Measurements from ENCODE around the gene RAB28.
A peak's percentile ranks its signal among the peaks of the same experiment; 100 is the strongest.
"Not testable (repeated sequence)": the region's sequence is repeated elsewhere in the genome, so short reads cannot be mapped to it uniquely, and the experiment has no call there.

RAB28 gene

DNA sequence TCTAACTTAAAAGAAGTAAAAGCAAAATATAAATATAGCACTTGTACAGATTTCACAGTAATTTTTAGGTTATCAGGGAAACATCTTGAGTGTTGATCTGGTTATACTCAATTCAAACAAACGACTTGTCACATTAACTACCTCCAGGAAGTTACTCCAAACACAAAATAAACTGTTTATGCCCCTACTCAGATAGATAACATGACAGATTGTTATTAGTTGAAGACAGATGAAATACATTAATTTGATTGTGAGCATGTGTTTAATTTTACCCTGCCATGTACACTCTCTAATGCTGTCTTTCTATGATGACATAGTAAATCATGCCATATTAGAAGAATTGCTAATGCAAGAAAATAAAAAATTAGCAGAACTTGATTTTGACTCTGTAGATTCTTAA, 88.0 kb downstream of the RAB28 start:
- H3K27me3 Mint-ChIP-seq = no peaks in the 10 kb centered on the region
- no peak overlapping the region for H3K27ac Mint-ChIP-seq
- peaks cover 11% of the 10 kb centered on the region for H3K36me3 Mint-ChIP-seq (ENCODE audit: low read depth)
- H3K4me3 Mint-ChIP-seq = no peak overlapping the region
- H3K4me1 Mint-ChIP-seq (ENCODE audit: low read depth) = no peaks in the 10 kb centered on the region
- H3K9me3 Mint-ChIP-seq = no peaks in the 10 kb centered on the region

DNA sequence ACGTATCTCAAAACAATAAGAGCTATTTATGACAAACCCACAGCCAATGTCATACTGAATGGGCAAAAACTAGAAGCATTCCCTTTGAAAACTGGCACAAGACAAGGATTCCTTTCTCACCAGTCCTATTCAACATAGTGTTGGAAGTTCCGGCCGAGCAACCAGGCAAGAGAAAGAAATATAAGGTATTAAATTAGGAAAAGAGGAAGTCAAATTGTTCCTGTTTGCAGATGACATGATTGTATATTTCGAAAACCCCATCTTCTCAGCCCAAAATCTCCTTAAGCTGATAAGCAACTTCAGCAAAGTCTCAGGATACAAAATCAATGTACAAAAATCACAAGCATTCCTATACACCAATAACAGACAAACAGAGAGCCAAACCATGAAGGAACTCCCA, 94.2 kb downstream of the RAB28 start:
- H3K9me3 Mint-ChIP-seq = not testable (repeated sequence)

DNA sequence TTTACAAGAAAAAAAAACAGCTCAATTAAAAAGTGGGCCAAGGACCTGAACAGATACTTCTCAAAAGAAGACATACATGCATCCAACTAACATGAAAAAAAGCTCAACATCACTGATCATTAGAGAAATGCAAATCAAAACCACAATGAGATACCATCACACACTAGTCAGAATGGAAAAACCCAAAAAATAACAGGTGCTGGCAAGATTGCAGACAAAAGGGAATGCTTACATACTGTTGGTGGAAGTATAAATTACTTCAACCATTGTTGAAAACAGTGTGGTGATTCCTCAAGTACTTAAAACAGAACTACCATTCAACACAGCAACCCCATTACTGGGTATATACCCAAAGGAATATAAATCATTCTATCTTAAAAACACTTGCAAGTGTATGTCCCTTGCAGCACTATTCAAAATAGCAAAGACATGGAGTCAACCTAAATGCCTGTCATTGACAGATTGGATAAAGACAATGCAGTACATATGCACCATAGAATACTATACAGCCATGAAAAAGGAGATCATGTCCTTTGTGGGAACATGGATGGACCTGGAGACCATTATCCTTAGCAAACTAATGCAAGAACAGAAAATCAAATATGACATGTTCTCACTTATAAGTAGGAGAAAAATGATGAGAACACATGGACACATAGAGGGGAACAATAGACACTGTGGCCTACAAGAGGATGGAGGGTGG, 97.6 kb downstream of the RAB28 start:
- Mint-ChIP-seq H3K27ac (peak overlapping the region; percentile 4), H3K4me1 (ENCODE audit: low read depth) (peaks cover 28% of the 10 kb centered on the region), H3K4me3 (no peak overlapping the region), H3K27me3 (no peaks in the 10 kb centered on the region), H3K36me3 (ENCODE audit: low read depth) (peaks cover 17% of the 10 kb centered on the region), H3K9me3 (peaks cover 10% of the 10 kb centered on the region)

More for the DNA sequence above, 94.2 kb downstream of the RAB28 start:
- H3K27me3 Mint-ChIP-seq, H3K4me3 Mint-ChIP-seq, H3K27ac Mint-ChIP-seq: not testable (repeated sequence)
- Mint-ChIP-seq H3K36me3 (ENCODE audit: low read depth) (peaks cover 17% of the 10 kb centered on the region), H3K4me1 (ENCODE audit: low read depth) (peaks cover 28% of the 10 kb centered on the region)

DNA sequence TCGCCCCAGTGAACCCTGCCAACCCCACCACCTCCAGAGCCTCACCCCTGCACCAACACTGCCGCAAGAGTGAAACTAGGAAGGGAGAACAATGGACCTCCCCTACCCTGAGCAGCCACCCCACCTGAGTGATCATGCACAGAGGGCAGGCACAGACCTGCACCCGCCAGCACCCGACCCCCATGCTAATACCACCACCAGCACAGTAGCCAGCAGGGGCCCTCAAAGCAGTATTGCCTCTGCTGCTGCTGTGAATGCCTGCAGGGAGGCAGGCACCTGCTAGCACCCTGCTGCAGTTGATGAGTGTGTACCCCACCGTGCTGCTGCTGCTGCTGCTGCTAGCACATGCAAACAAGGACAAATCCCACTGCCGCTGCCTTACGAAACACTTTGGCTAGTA, 100.1 kb downstream of the RAB28 start:
- H3K27ac Mint-ChIP-seq = no peak overlapping the region
- H3K9me3 Mint-ChIP-seq = peaks cover 10% of the 10 kb centered on the region
- H3K27me3 Mint-ChIP-seq = no peaks in the 10 kb centered on the region
- H3K4me1 Mint-ChIP-seq (ENCODE audit: low read depth) = peaks cover 20% of the 10 kb centered on the region
- peaks cover 13% of the 10 kb centered on the region for H3K36me3 Mint-ChIP-seq (ENCODE audit: low read depth)
- H3K4me3 Mint-ChIP-seq = no peak overlapping the region

DNA sequence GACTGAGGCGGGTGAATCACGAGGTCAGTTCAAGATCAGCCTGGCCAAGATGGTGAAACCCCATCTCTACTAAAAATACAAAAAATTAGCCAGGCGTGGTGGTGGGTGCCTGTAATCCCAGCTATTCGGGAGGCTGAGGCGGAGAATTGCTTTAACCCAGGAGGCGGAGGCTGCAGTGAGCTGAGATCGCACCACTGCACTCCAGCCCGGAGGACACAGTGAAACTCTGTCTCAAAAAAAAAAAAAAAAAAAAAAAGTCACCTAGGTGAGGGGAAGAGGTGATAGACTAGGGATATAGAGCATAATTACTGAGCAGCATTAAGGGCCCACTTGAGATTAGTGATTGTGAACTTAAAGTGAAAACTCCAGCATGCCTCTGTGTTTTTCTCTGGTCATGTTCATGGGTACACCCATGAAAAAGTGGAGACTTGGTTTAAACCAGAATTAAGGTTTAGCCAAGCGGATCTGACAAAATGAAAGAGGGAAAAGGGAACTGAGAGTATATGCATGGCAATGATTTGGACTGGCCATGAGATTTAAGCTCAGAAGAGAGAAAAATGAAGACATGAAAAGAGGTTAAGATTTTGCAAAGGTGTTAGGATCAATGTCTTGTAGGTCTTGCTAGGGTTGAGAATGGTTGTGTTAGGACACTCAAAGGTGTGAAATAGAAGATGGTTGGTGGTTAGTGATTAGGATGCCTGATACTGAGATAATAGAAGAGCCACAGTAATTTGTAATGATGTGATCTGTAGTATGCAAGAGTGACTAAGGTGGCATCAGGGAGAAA, 105.0 kb downstream of the RAB28 start:
- no peaks in the 10 kb centered on the region for H3K4me1 Mint-ChIP-seq (ENCODE audit: low read depth)
- H3K27me3 Mint-ChIP-seq = no peaks in the 10 kb centered on the region
- no peak overlapping the region for H3K4me3 Mint-ChIP-seq
- H3K27ac Mint-ChIP-seq = no peak overlapping the region
- peaks cover 5% of the 10 kb centered on the region for H3K36me3 Mint-ChIP-seq (ENCODE audit: low read depth)
- H3K9me3 Mint-ChIP-seq = no peaks in the 10 kb centered on the region

- no peaks in the 10 kb centered on the region for H3K27me3 Mint-ChIP-seq
- no peak overlapping the region for H3K27ac Mint-ChIP-seq
- peaks cover 24% of the 10 kb centered on the region for H3K36me3 Mint-ChIP-seq (ENCODE audit: low read depth)
- no peaks in the 10 kb centered on the region for H3K9me3 Mint-ChIP-seq
- H3K4me1 Mint-ChIP-seq (ENCODE audit: low read depth) = no peaks in the 10 kb centered on the region
- no peak overlapping the region for H3K4me3 Mint-ChIP-seq
Measured at GRCh38 chr4:13371048-13371447, 113.1 kb downstream of the RAB28 start.

DNA sequence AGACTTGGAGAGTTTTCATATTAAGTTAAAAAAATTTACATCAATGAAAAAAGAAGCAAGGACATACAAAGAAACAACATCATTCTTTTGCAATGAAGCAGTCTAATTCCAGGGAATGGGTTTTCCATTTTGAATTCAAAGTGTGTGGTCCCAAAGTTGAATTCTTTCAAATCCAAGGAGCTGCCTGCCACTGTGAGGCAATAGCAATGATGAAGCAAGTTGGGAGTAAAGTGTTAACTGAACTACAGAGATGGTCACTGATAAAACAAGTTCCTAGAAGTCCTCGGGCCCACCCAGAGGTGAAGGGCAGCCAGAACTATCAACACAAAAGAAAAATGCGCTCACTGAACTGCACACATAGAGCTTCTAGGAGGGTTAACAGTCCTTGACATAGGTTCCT, 115.9 kb downstream of the RAB28 start:
- Mint-ChIP-seq H3K4me3 (no peak overlapping the region), H3K36me3 (ENCODE audit: low read depth) (peaks cover 37% of the 10 kb centered on the region), H3K27ac (no peak overlapping the region), H3K9me3 (no peaks in the 10 kb centered on the region), H3K4me1 (ENCODE audit: low read depth) (no peaks in the 10 kb centered on the region), H3K27me3 (no peaks in the 10 kb centered on the region)

DNA sequence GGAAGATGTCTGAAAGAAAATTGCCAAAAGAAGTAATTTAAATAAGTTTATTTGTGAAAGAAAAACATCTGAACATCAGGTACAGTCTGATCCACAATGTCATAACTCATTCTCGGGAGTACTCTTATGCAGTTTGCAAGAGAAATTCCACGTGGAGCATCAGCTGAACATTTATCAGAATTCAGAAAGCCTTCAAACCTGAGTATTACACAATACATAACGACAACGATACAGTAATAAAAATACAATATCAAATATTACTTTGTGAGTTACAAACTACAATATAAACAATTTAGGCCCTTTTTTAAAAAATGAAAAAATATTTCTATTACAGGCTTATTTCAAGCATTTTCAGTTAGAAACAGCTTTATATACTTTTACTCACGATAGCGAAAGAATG, 116.4 kb downstream of the RAB28 start:
- no peaks in the 10 kb centered on the region for H3K27me3 Mint-ChIP-seq
- no peaks in the 10 kb centered on the region for H3K9me3 Mint-ChIP-seq
- H3K4me1 Mint-ChIP-seq (ENCODE audit: low read depth) = no peaks in the 10 kb centered on the region
- H3K4me3 Mint-ChIP-seq = no peak overlapping the region
- H3K36me3 Mint-ChIP-seq (ENCODE audit: low read depth) = peaks cover 37% of the 10 kb centered on the region
- H3K27ac Mint-ChIP-seq = no peak overlapping the region

DNA sequence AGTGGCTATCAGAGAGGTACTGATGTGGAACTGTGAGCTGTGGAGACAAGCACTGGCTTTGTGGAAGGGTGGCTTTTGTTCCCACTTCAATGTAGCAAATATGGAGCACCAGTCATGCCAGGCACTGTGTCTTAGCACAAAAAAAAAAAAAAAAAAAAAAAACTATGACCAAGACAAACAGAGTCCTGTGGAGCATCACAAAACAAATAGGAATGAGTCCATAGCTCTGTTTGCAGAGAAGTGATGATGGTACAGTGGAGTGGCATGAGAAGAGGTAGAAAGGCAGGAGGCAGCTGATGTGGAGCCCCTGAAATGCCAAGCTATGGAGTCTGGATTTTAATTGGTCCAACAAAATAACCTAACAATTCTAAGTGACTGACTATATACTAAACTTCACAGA, 116.9 kb downstream of the RAB28 start:
- peaks cover 37% of the 10 kb centered on the region for H3K36me3 Mint-ChIP-seq (ENCODE audit: low read depth)
- no peak overlapping the region for H3K27ac Mint-ChIP-seq
- H3K4me1 Mint-ChIP-seq (ENCODE audit: low read depth) = no peaks in the 10 kb centered on the region
- no peak overlapping the region for H3K4me3 Mint-ChIP-seq
- H3K27me3 Mint-ChIP-seq = no peaks in the 10 kb centered on the region
- H3K9me3 Mint-ChIP-seq = no peaks in the 10 kb centered on the region

DNA sequence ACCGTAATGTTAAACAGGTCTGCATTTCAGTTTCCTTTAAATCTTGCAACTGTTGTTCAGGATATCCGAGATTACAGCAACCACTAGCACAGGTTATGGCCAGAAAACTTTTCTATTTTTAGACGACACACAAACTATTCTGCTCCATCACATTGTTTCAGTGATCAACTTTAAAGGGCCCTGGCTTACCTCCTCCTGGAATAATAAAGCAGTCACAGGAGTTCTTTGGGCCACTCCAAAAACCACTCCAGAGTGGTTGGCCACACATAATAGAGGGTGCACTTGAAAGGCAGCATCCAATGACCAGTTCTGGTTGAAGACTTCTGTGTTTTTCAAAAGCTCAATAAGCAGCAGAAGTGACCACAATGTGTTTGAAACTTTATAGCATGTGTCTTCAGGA, 118.9 kb downstream of the RAB28 start:
- Mint-ChIP-seq H3K36me3 (ENCODE audit: low read depth) (peaks cover 41% of the 10 kb centered on the region), H3K27ac (no peak overlapping the region), H3K4me1 (ENCODE audit: low read depth) (no peaks in the 10 kb centered on the region), H3K9me3 (no peaks in the 10 kb centered on the region), H3K27me3 (no peaks in the 10 kb centered on the region), H3K4me3 (no peak overlapping the region)

- Mint-ChIP-seq H3K9me3 (no peaks in the 10 kb centered on the region), H3K4me3 (no peak overlapping the region), H3K4me1 (ENCODE audit: low read depth) (no peaks in the 10 kb centered on the region), H3K27me3 (no peaks in the 10 kb centered on the region), H3K36me3 (ENCODE audit: low read depth) (peaks cover 41% of the 10 kb centered on the region), H3K27ac (no peak overlapping the region)
Measured at GRCh38 chr4:13364653-13365052, 119.5 kb downstream of the RAB28 start.

DNA sequence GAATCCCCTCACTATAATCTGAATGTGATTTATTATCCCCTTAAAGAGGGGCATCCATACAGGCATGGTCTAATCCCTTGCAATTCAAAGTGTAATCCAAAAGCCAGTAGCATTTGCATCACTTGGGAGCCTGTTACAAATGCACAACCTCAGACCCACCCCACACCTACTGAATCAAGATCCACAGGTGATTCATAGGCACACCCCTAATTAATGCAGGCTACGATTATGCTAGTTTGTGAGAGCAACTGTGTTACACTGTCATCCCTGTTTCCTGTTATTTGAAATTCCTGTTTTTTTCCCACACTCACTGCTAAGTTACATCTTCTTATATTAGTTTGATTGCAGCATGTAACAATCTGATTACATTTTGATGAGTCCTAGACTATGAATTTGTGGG, 120.0 kb downstream of the RAB28 start:
- Mint-ChIP-seq H3K4me3 (no peak overlapping the region), H3K4me1 (ENCODE audit: low read depth) (no peaks in the 10 kb centered on the region), H3K9me3 (peaks cover under 1% of the 10 kb centered on the region), H3K36me3 (ENCODE audit: low read depth) (peaks cover 44% of the 10 kb centered on the region), H3K27me3 (no peaks in the 10 kb centered on the region), H3K27ac (no peak overlapping the region)

- Mint-ChIP-seq H3K27ac (no peak overlapping the region), H3K4me3 (no peak overlapping the region), H3K27me3 (no peaks in the 10 kb centered on the region), H3K36me3 (ENCODE audit: low read depth) (peaks cover 32% of the 10 kb centered on the region), H3K4me1 (ENCODE audit: low read depth) (no peaks in the 10 kb centered on the region), H3K9me3 (peaks cover 10% of the 10 kb centered on the region)
Measured at GRCh38 chr4:13359809-13360208, 124.3 kb downstream of the RAB28 start.

DNA sequence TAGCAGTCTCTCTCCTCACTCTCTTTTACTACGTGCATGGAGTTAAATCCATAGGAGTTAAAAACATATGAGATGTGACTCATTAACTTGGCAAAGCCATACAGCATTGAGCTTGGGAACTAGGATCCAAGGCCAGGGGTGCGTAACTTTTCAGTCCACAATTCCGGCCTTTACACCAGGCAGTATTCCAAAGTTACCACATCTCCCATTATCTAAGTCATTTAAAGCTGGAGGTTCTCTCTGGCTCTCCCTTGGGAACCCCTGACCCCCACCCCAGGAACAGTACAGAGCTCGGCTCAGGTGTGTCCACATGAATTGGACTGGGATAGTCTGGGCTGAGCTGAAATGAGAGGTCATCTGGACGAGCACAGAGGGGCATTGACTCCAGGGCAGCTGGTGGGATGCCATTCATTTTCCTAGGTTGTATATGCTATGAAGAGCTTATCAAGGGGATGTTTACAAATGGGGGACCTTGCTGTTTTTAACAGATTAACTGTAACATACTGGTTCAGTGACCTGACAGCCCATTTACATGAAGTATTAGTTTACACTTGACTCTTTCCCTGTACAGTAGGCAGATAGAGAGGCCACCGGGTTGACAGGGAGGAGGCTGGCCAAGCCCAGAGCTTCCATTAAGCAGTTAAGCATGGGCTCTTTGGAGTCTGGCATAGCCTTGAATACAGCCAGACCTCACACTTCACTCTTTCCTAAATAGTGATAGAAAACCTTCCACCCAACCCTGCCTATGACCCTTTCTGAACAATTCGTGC, 128.8 kb downstream of the RAB28 start:
- H3K27ac Mint-ChIP-seq = no peak overlapping the region
- peaks cover 13% of the 10 kb centered on the region for H3K9me3 Mint-ChIP-seq
- H3K4me3 Mint-ChIP-seq = no peak overlapping the region
- peaks cover 36% of the 10 kb centered on the region for H3K36me3 Mint-ChIP-seq (ENCODE audit: low read depth)
- no peaks in the 10 kb centered on the region for H3K4me1 Mint-ChIP-seq (ENCODE audit: low read depth)
- no peaks in the 10 kb centered on the region for H3K27me3 Mint-ChIP-seq

DNA sequence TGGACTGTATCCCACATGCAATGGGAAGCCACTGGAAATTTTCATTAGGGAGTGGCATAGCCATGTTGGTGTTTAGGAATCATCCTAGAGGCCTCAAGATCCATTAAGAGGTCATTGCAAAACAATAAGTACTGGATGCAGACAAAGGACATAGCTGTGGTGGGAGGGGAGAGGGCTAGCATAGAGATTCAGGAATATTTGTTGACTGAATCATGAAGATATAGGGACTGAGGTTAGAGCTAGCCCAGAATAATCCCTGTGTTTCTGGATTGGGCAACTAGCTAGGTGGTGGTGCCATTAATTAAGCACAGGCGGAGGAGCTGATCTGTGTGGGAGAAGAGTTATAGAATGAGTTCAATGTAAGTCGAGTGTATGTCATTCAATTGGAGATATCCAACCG, 135.0 kb downstream of the RAB28 start:
- Mint-ChIP-seq H3K4me1 (ENCODE audit: low read depth) (peaks cover 3% of the 10 kb centered on the region), H3K4me3 (no peak overlapping the region), H3K36me3 (ENCODE audit: low read depth) (peaks cover 36% of the 10 kb centered on the region), H3K27me3 (no peaks in the 10 kb centered on the region), H3K9me3 (peaks cover 20% of the 10 kb centered on the region), H3K27ac (no peak overlapping the region)
